Measurements from ENCODE around the gene DOC2B. TPM values are rescaled to one million over a fixed set of nuclear protein-coding genes. Genes with fewer than 3 reads are reported as not detected.

The DOC2B gene
- total and polyA plus RNA-seq, 2 of the 13 experiments (the other 11 are each of a cell fraction or from before 2014, with no cell fraction given): 0.09 to 0.22 TPM

DNA sequence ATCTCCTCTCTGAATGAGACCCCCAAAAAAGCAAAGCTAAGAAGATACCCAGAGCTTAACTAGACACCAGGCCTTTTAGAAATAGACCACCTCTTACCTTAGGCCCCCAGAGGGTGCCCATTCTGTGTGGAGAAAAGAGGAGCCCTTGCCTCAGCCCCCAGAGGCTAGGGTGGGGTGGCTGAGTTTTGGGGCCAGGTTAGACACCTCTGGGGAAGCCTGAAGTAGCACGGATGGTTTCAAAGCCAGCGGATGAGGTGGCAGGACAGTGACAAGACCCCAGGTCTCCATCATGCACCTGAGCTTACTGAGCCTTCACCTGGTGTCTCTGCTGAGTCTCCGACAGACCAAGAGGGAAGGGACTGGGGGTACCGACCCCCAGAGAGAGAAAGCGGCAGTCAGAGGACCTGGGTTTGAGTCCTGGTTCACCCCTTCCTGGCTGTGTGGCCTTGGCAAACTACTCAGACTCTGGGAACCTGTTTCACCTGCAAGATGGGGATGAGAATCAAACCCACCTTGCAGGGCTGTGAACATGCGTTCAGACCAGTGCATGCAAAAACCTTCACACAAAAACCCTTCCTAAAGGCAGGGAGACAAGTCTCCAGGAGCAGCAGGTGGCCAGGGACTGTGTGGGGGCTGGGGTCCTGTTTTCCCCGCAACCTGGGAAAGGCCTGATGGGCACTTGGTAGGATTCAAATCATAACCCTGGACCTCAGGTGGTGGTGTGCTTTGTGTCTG, 36.3 kb downstream of the DOC2B start:
- no peak overlapping the region for H3K27ac ChIP-seq (ENCODE audit: extremely low read length, insufficient read depth, low read length)
- no peaks in the 10 kb centered on the region; the same call in 1 of the 2 replicates for H4K20me1 ChIP-seq (ENCODE audit: insufficient read depth, low read length)
- no peaks in the 10 kb centered on the region for H3K9me3 ChIP-seq (ENCODE audit: low read length)
- H3K4me2 ChIP-seq (ENCODE audit: low read depth, low read length): no peak overlapping the region
- no peak overlapping the region for H3K4me3 ChIP-seq (replicated peaks in 1 of 3; ENCODE audit: insufficient read depth in 1 of 3, low read depth in 2 of 3, low read length in 3 of 3)
- in situ Hi-C loops (cut with HindIII; ENCODE audit: extremely low pct_ligation_motif_present, low pct_unique_long_range_greater_than_20kb): no loop called here
- ATAC-seq (no peak), FAIRE-seq (no peak), DNase-seq (ENCODE audit: low spot score) (no peak)
- H3K4me1 ChIP-seq (ENCODE audit: insufficient read depth, low read length): peaks cover 23% of the 10 kb centered on the region
- TF ChIP-seq PATZ1 (CRISPR knock-in tag; IDR thresholded peaks at IDR 0.05): no peak
- TF ChIP-seq TAF1 (CRISPR knock-in tag; IDR thresholded peaks at IDR 0.05): no peak
- TF ChIP-seq REXO4 (CRISPR knock-in tag; IDR thresholded peaks at IDR 0.05; ENCODE audit: borderline replicate concordance): no peak
- TF ChIP-seq ZNF329 (CRISPR knock-in tag; IDR thresholded peaks at IDR 0.05; ENCODE audit: low read depth): no peak
- no peak for TF ChIP-seq TGIF2 (CRISPR knock-in tag; IDR thresholded peaks at IDR 0.05)
- TF ChIP-seq ISL2 (CRISPR knock-in tag; IDR thresholded peaks at IDR 0.05): no peak
- no peak for TF ChIP-seq NFYC (CRISPR knock-in tag; IDR thresholded peaks at IDR 0.05)
- TF ChIP-seq ELK4 (CRISPR knock-in tag; IDR thresholded peaks at IDR 0.05; ENCODE audit: borderline replicate concordance): no peak
- TF ChIP-seq SP5 (CRISPR knock-in tag; IDR thresholded peaks at IDR 0.05; ENCODE audit: borderline replicate concordance, low read depth): no peak
- no peak for TF ChIP-seq ZNF335 (CRISPR knock-in tag; IDR thresholded peaks at IDR 0.05)
- TF ChIP-seq CHD4 (IDR thresholded peaks at IDR 0.05; ENCODE audit: borderline replicate concordance, low read length): no peak
- TF ChIP-seq CENPT (CRISPR knock-in tag; IDR thresholded peaks at IDR 0.05; ENCODE audit: low read depth): no peak
- TF ChIP-seq FLYWCH1 (CRISPR knock-in tag; IDR thresholded peaks at IDR 0.05): no peak
- TF ChIP-seq ZNF232 (CRISPR knock-in tag; IDR thresholded peaks at IDR 0.05; ENCODE audit: borderline replicate concordance): no peak
- no peak for TF ChIP-seq IRX3 (CRISPR knock-in tag; IDR thresholded peaks at IDR 0.05; ENCODE audit: borderline replicate concordance, low read depth)
- no peaks in the 10 kb centered on the region for H3K79me2 ChIP-seq (ENCODE audit: insufficient read depth, low read length)
- intact Hi-C loops (cut with micrococcal nuclease; ENCODE audit: unreplicated experiment): loop anchor here (2.0 kb wide), 1 partner anchor 18 kb away; no protein-coding TSS in a partner anchor
- ChIA-PET POLR2A (no interaction called here), CTCF (ENCODE audit: low intra/inter-chr PET ratio, low total read pairs) (interaction anchor here (1.1 to 3.5 kb wide), 4 partner anchors 19 to 555 kb away, joined by 3 to 40 read pairs (median 10); no protein-coding TSS in a partner anchor)
- peaks cover 2 to 31% of the 10 kb centered on the region in 2 experiments; a peak in 3 of 5 replicates for H3K27me3 ChIP-seq (ENCODE audit: control insufficient read depth in 1 of 2, insufficient read depth in 2 of 2, low read length in 2 of 2)
- H3K9ac ChIP-seq (ENCODE audit: insufficient read depth, low read depth, low read length): no peak overlapping the region
- 44% methylated on average over 5 of the region's 7 CpGs for WGBS (ENCODE audit: low lambda C conversion rate)
- no TSS peak for BruUV-seq (replicated peaks)
- H2AFZ ChIP-seq (ENCODE audit: low read length): no peak overlapping the region
- no peaks in the 10 kb centered on the region for H3K36me3 ChIP-seq (replicated peaks in 1 of 2; ENCODE audit: control insufficient read depth in 1 of 2, insufficient read depth in 2 of 2, low read length in 2 of 2)

Data from HepG2 (cell line).